ENCODE data around the gene CBLIF. TPM values are rescaled to one million over a fixed set of nuclear protein-coding genes. Genes with fewer than 3 reads are reported as not detected.

Gene CBLIF
- total and polyA plus RNA-seq, 2 donors (not counting 1 experiment from before 2014, with no cell fraction given): not detected

DNA sequence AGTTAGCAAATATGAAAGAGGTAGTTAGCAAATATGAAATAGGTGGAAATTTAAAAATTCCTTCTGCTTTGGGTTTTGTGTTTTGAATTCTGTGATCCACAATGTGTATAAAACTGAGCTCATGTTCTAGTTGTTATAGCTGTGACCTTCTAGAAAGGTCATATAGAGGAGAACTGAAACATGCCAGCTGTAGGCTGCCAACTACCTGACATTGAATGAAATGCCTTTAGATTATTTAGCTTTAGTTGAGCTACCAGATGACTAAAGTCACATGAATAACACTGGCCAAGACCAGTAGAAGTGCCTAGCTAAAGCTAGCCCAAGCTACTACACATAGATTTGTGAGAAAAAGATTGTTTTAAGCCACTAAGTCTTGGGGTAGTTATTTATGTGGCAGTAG is 26.8 kb upstream of the CBLIF start:
- Histone ChIP-seq H3K4me2 (ENCODE audit: extremely low read depth, insufficient read depth, low read length) (no peak overlapping the region), H3K27ac (ENCODE audit: insufficient read depth, low read length) (no peak overlapping the region), H3K36me3 (ENCODE audit: control insufficient read depth, insufficient read depth, low read length) (no peaks in the 10 kb centered on the region), H3K27me3 (ENCODE audit: control insufficient read depth, insufficient read depth, low read length) (no peaks in the 10 kb centered on the region), H2AFZ (ENCODE audit: low read length) (no peak overlapping the region), H3K9ac (ENCODE audit: insufficient read depth, low read length) (no peak overlapping the region), H3K4me1 (ENCODE audit: control insufficient read depth, extremely low read depth, insufficient read depth, low read length) (no peaks in the 10 kb centered on the region), H3K9me3 (ENCODE audit: control insufficient read depth, insufficient read depth, low read depth, low read length) (no peaks in the 10 kb centered on the region), H3K4me3 (replicated peaks in 1 of 4; ENCODE audit: control extremely low read depth in 1 of 4, insufficient read depth in 1 of 4, low read depth in 3 of 4, low read length in 4 of 4) (no peak overlapping the region), H3K79me2 (ENCODE audit: control insufficient read depth, insufficient read depth, low read length) (no peaks in the 10 kb centered on the region), H4K20me1 (ENCODE audit: control insufficient read depth, extremely low read depth, insufficient read depth, low read length) (no peaks in the 10 kb centered on the region)
- DNase-seq (ENCODE audit: low read depth in 2 of 2): no peak
- TF ChIP-seq CTCF (conservative IDR thresholded peaks at IDR 0.05 in 1 of 2, IDR thresholded peaks at IDR 0.05 in 1 of 2; ENCODE audit: low read depth in 1 of 2, low read length in 2 of 2) (no peak), EZH2 (IDR thresholded peaks at IDR 0.05; ENCODE audit: low read length, missing control alignments) (no peak)

- Histone ChIP-seq H3K4me3 (replicated peaks in 1 of 4; ENCODE audit: control extremely low read depth in 1 of 4, insufficient read depth in 1 of 4, low read depth in 3 of 4, low read length in 4 of 4) (no peak overlapping the region), H3K4me1 (ENCODE audit: control insufficient read depth, extremely low read depth, insufficient read depth, low read length) (no peaks in the 10 kb centered on the region), H3K79me2 (ENCODE audit: control insufficient read depth, insufficient read depth, low read length) (no peaks in the 10 kb centered on the region), H3K27me3 (ENCODE audit: control insufficient read depth, insufficient read depth, low read length) (no peaks in the 10 kb centered on the region), H3K9ac (ENCODE audit: insufficient read depth, low read length) (no peak overlapping the region), H2AFZ (ENCODE audit: low read length) (no peak overlapping the region), H3K4me2 (ENCODE audit: extremely low read depth, insufficient read depth, low read length) (no peak overlapping the region), H3K9me3 (ENCODE audit: control insufficient read depth, insufficient read depth, low read depth, low read length) (no peaks in the 10 kb centered on the region), H3K27ac (ENCODE audit: insufficient read depth, low read length) (no peak overlapping the region), H4K20me1 (ENCODE audit: control insufficient read depth, extremely low read depth, insufficient read depth, low read length) (no peaks in the 10 kb centered on the region), H3K36me3 (ENCODE audit: control insufficient read depth, insufficient read depth, low read length) (no peaks in the 10 kb centered on the region)
- DNase-seq (ENCODE audit: low read depth in 2 of 2): no peak
- no peak for TF ChIP-seq CTCF (conservative IDR thresholded peaks at IDR 0.05 in 1 of 2, IDR thresholded peaks at IDR 0.05 in 1 of 2; ENCODE audit: low read depth in 1 of 2, low read length in 2 of 2)
- no peak for TF ChIP-seq EZH2 (IDR thresholded peaks at IDR 0.05; ENCODE audit: low read length, missing control alignments)
These were observed 22.6 kb upstream of the CBLIF start for GRCh38 chr11:59867946-59868345.

DNA sequence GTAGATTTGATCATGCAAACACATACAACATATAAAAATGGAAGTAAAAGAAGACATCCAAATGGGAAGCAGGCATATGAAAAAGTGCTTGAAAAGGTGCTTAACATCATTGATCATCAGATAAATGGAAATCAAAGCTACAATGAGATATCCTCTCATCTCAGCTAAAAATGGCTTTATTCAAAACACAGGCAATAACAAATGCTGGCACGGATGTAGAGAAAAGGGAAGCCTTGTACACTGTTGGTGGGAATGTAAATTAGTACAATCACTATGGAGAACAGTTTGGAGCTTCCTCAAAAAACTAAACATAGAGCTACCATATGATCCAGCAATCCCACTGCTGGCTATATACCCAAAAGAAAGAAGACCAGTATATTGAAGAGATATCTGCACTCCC is 21.5 kb upstream of the CBLIF start:
- Histone ChIP-seq H3K9ac (ENCODE audit: insufficient read depth, low read length) (no peak overlapping the region), H3K9me3 (ENCODE audit: control insufficient read depth, insufficient read depth, low read depth, low read length) (no peaks in the 10 kb centered on the region), H3K4me3 (replicated peaks in 1 of 4; ENCODE audit: control extremely low read depth in 1 of 4, insufficient read depth in 1 of 4, low read depth in 3 of 4, low read length in 4 of 4) (no peak overlapping the region), H3K4me2 (ENCODE audit: extremely low read depth, insufficient read depth, low read length) (no peak overlapping the region), H3K27me3 (ENCODE audit: control insufficient read depth, insufficient read depth, low read length) (no peaks in the 10 kb centered on the region), H3K79me2 (ENCODE audit: control insufficient read depth, insufficient read depth, low read length) (no peaks in the 10 kb centered on the region), H2AFZ (ENCODE audit: low read length) (no peak overlapping the region), H3K27ac (ENCODE audit: insufficient read depth, low read length) (no peak overlapping the region), H3K4me1 (ENCODE audit: control insufficient read depth, extremely low read depth, insufficient read depth, low read length) (no peaks in the 10 kb centered on the region), H4K20me1 (ENCODE audit: control insufficient read depth, extremely low read depth, insufficient read depth, low read length) (no peaks in the 10 kb centered on the region), H3K36me3 (ENCODE audit: control insufficient read depth, insufficient read depth, low read length) (no peaks in the 10 kb centered on the region)
- TF ChIP-seq CTCF (conservative IDR thresholded peaks at IDR 0.05 in 1 of 2, IDR thresholded peaks at IDR 0.05 in 1 of 2; ENCODE audit: low read depth in 1 of 2, low read length in 2 of 2): no peak
- TF ChIP-seq EZH2 (IDR thresholded peaks at IDR 0.05; ENCODE audit: low read length, missing control alignments): no peak
- DNase-seq (ENCODE audit: low read depth in 2 of 2): no peak
